HUES48 (cell line): ENCODE data around the gene DGCR8.

Experiments used
- H3K27ac ChIP-seq: one replicate; pipeline ENCODE4 v1.7.0; 2013; ENCODE audit warnings: low read depth, low read length, inconsistent platforms
- H3K27me3 ChIP-seq: 2 replicates; pipeline ENCODE4 v1.6.1; 2013; ENCODE audit warnings: mild to moderate bottlenecking, low read length; ENCODE audit not compliant: control insufficient read depth, insufficient read depth
- H3K36me3 ChIP-seq: 2 replicates; pipeline ENCODE4 v1.6.1; 2013; ENCODE audit warnings: low read length; ENCODE audit not compliant: control insufficient read depth, insufficient read depth
- H3K4me1 ChIP-seq: 2 replicates; pipeline ENCODE4 v1.6.1; 2013; ENCODE audit warnings: mild to moderate bottlenecking, low read length; ENCODE audit not compliant: control insufficient read depth, insufficient read depth
- H3K4me3 ChIP-seq: 2 replicates; pipeline ENCODE4 v1.5.1; 2013; ENCODE audit warnings: mild to moderate bottlenecking, low read depth, low read length
- H3K9ac ChIP-seq: 2 replicates; pipeline ENCODE4 v1.6.1; 2013; ENCODE audit warnings: mild to moderate bottlenecking, low read depth, low read length, moderate library complexity
- H3K9me3 ChIP-seq: 2 replicates; pipeline ENCODE4 v1.6.1; 2013; ENCODE audit warnings: low read length; ENCODE audit not compliant: control insufficient read depth, insufficient read depth

The DGCR8 gene

DNA sequence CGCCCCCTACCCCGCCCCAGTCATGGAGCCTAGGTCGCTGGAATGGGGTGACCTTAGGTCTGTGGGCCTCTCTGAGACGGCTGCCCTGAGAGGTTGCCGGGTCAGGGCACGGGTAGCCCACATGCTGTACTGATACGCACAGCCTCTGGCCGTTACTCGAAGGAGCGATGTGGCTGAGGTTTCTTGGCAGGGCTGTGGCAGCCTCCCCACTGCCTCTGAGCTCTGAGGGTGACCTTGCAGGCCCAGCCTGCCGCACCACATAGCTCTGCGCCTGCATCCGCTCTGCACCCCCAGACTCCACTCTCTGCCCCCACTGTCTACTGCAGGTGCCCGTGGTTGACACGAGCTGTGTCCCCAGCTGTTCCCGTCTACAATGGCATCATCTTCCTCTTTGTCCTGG lies 58.8 kb downstream of the DGCR8 start:
- no peaks in the 10 kb centered on the region for H3K9me3 ChIP-seq
- H3K27me3 ChIP-seq: no peaks in the 10 kb centered on the region
- peaks cover 10% of the 10 kb centered on the region; the same call in 1 of the 2 replicates for H3K36me3 ChIP-seq
- H3K4me3 ChIP-seq: no peak overlapping the region
- no peaks in the 10 kb centered on the region for H3K4me1 ChIP-seq
- no peak overlapping the region for H3K9ac ChIP-seq
- H3K27ac ChIP-seq: no peak overlapping the region

DNA sequence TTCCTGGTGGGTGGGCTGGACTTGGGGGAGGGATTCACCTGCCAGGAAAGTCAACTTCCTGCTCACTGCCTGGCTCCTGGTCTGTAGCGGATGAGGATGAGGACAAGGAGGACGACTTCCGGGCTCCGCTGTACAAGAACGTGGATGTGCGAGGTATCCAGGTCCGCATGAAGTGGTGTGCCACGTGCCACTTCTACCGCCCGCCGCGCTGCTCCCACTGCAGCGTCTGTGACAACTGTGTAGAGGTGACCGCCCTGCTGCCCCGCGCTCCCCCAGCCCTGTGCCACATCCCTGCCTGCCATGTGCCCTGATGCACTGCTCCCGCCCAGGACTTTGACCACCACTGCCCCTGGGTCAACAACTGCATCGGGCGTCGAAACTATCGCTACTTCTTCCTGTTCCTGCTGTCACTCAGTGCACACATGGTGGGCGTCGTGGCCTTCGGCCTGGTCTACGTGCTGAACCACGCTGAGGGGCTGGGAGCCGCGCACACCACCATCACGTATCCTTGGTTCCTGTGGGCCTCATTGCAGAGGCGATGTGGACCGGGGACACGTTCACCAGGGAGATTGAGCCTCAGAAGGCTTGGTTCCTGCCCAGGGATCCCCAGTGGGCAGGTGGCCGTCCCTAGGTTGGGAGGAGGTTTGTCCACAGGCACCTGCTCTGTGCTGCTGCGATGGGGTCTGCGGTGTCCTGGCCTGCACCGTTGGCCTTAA lies 59.5 kb downstream of the DGCR8 start:
- Histone ChIP-seq H3K9ac (no peak overlapping the region), H3K27ac (no peak overlapping the region), H3K9me3 (no peaks in the 10 kb centered on the region), H3K4me1 (no peaks in the 10 kb centered on the region), H3K4me3 (no peak overlapping the region), H3K27me3 (no peaks in the 10 kb centered on the region), H3K36me3 (peaks cover 10% of the 10 kb centered on the region; the same call in 1 of the 2 replicates)

DNA sequence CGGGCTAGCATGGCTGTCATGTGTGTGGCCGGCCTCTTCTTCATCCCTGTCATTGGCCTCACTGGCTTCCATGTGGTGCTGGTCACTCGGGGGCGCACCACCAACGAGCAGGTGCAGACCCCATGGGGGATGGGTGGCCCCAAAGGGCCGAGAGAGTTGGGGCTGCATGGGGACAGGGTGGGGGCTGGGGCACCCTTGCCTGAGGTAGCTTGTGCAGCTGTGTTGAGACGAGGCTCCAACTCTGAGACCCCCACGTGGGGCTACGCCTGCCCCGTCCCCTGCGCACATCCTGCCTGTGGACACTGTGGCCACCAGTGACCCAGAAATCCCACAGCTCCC lies 60.0 kb downstream of the DGCR8 start:
- Histone ChIP-seq H3K4me1 (no peaks in the 10 kb centered on the region), H3K27me3 (no peaks in the 10 kb centered on the region), H3K27ac (no peak overlapping the region), H3K36me3 (peaks cover 10% of the 10 kb centered on the region; the same call in 1 of the 2 replicates), H3K9me3 (no peaks in the 10 kb centered on the region), H3K9ac (no peak overlapping the region), H3K4me3 (no peak overlapping the region)

DNA sequence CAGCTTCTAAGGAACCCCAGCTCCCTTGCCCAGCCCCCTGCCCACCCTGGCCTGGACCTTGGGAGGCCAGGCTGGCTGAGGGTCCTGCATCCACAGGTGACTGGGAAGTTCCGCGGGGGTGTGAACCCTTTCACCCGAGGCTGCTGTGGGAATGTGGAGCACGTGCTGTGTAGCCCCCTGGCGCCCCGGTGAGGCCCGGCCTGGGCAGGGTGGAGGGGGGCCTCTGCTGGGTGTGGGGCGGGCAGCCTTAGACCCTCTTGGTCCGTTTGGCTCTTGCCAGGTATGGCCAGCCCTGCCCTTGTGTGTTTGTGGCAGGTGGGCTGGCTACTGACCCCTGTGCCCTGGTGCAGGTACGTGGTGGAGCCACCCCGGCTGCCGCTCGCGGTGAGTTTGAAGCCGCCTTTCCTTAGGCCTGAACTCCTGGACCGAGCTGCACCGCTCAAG lies 60.5 kb downstream of the DGCR8 start:
- no peaks in the 10 kb centered on the region for H3K9me3 ChIP-seq
- H3K4me1 ChIP-seq: no peaks in the 10 kb centered on the region
- no peaks in the 10 kb centered on the region for H3K27me3 ChIP-seq
- H3K4me3 ChIP-seq: no peak overlapping the region
- no peak overlapping the region for H3K9ac ChIP-seq
- H3K36me3 ChIP-seq: peaks cover 10% of the 10 kb centered on the region; the same call in 1 of the 2 replicates
- no peak overlapping the region for H3K27ac ChIP-seq

DNA sequence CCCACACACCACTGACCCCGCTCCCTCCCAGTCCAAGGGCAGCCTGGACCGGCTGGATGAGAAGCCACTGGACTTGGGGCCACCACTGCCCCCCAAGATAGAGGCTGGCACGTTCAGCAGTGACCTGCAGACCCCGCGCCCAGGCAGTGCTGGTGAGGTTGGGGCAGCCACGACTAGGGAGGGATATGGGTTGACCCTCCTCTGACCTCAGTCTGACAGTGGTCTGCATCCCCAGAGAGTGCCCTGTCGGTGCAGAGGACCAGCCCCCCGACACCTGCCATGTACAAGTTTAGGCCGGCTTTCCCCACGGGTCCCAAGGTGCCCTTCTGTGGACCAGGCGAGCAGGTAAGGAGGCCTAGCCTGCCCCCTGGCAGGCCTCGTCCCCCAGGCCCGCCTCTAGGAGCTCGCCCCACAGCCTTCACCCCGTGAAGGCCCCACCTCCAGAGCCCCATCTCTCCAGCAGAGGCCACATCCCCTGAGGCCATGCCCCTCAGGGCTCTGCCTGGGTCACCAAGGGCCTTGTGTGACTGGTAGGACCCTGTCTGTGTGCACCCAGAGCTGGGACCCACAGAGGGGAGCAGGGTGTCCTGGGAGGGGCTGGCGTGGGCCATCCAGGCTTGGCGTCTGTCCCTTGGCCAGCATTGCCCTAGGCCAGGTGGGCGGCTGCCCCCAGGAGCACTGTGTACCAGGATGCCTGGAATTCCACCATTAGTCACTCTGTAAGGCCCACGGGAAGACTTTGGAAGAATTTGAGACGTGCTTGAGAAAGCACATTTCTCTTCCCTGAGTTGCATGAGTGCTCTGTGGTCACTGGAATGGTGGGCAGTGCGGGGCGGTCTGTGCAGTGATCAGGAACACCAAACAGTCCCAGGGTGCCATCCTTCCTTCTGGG lies 61.4 kb downstream of the DGCR8 start:
- H3K36me3 ChIP-seq: peaks cover 10% of the 10 kb centered on the region; the same call in 1 of the 2 replicates
- H3K9me3 ChIP-seq: no peaks in the 10 kb centered on the region
- no peak overlapping the region for H3K9ac ChIP-seq
- no peaks in the 10 kb centered on the region for H3K27me3 ChIP-seq
- no peak overlapping the region for H3K4me3 ChIP-seq
- H3K4me1 ChIP-seq: no peaks in the 10 kb centered on the region
- H3K27ac ChIP-seq: no peak overlapping the region

DNA sequence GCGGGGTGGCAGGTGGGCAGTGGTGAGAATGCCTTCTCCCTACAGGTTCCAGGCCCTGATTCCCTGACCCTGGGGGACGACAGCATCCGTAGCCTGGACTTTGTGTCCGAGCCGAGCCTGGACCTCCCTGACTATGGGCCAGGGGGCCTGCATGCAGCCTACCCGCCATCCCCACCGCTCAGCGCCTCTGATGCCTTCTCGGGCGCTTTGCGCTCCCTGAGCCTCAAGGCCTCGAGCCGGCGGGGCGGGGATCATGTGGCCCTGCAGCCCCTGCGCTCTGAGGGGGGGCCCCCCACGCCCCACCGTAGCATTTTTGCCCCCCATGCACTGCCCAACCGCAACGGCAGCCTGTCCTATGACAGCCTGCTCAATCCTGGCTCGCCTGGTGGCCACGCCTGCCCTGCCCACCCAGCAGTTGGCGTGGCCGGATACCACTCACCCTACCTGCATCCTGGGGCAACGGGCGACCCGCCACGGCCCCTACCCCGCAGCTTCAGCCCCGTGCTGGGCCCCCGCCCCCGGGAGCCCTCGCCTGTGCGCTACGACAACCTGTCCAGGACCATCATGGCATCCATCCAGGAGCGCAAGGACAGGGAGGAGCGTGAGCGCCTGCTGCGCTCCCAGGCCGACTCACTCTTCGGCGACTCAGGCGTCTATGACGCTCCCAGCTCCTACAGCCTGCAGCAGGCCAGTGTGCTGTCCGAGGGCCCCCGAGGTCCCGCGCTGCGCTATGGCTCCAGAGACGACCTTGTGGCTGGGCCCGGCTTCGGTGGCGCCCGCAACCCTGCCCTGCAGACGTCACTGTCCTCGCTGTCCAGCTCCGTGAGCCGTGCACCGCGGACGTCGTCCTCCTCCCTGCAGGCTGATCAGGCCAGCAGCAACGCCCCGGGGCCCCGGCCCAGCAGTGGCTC lies 62.9 kb downstream of the DGCR8 start:
- H3K36me3 ChIP-seq: peaks cover 10% of the 10 kb centered on the region; the same call in 1 of the 2 replicates
- no peak overlapping the region for H3K9ac ChIP-seq
- no peaks in the 10 kb centered on the region for H3K9me3 ChIP-seq
- no peak overlapping the region for H3K27ac ChIP-seq
- no peak overlapping the region for H3K4me3 ChIP-seq
- H3K4me1 ChIP-seq: no peaks in the 10 kb centered on the region
- no peaks in the 10 kb centered on the region for H3K27me3 ChIP-seq

DNA sequence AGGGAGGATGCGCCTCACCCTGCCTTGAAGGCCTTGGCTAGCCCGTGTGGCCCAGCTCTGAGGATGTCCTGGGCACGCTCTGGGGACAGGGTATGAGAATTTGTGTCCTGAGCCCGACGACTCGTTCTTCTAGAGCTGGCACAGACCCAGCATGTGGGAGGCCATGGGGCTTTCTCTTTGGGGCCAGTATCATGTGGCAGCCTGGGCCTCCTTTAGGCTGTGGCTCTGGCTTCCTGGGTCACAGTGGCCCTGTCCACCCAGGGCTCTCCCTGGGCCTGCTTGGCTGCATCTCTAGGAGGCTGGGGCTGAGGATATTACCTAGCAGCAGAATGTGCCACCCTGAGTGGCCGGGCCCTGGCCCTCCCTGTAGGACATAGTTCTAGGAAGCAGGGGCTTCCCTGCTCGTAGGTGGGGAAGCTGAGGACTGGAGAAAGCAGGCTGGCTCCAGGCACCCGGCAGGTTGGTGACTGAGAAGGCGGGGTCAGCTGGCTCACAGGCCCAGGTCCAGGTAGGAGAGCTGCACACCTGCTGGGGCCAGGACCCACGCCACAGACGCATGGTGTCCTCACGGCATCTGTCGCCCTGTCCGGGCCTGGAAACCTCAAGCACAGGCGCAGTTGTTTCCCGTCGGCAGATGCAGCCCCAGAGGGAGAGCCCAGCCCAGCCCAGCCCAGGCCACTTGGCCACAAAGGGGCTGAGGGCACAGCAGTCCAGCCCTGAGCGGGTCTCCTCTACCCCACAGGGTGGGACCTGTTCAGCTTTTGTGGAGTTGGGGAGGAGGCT lies 64.0 kb downstream of the DGCR8 start:
- no peaks in the 10 kb centered on the region for H3K4me1 ChIP-seq
- no peak overlapping the region for H3K4me3 ChIP-seq
- no peaks in the 10 kb centered on the region for H3K27me3 ChIP-seq
- no peak overlapping the region for H3K27ac ChIP-seq
- no peaks in the 10 kb centered on the region for H3K9me3 ChIP-seq
- peaks cover 10% of the 10 kb centered on the region; the same call in 1 of the 2 replicates for H3K36me3 ChIP-seq
- H3K9ac ChIP-seq: no peak overlapping the region

DNA sequence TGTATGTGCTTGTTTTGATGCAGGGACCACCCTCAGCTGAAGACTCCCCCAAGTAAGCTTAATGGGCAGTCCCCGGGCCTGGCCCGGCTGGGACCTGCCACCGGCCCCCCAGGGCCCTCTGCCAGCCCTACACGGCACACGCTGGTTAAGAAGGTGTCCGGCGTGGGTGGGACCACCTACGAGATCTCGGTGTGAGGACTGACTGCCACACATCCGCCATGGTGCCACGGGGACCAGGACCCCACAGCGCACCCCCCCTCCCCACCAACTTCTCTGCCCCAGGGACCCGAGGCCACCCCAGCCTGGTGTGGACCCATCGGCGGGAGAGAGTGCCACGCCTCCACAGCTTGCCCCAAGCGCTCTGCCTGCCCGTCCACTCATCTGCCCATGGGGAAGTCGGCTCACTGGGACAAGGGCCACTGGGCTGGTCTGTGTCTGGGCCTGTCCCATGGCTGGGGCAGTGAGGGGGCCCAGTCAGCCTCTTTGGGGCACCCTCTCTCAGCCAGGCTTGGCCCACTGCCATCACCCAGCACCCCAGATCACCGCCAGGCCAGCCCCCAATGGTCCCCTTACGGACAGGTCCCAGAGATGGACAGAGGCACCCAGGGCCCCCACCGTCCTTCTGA lies 65.3 kb downstream of the DGCR8 start:
- peaks cover 2% of the 10 kb centered on the region; the same call in 1 of the 2 replicates for H3K36me3 ChIP-seq
- no peaks in the 10 kb centered on the region for H3K9me3 ChIP-seq
- no peak overlapping the region for H3K27ac ChIP-seq
- H3K9ac ChIP-seq: no peak overlapping the region
- H3K4me1 ChIP-seq: no peaks in the 10 kb centered on the region
- H3K4me3 ChIP-seq: no peak overlapping the region
- H3K27me3 ChIP-seq: no peaks in the 10 kb centered on the region

DNA sequence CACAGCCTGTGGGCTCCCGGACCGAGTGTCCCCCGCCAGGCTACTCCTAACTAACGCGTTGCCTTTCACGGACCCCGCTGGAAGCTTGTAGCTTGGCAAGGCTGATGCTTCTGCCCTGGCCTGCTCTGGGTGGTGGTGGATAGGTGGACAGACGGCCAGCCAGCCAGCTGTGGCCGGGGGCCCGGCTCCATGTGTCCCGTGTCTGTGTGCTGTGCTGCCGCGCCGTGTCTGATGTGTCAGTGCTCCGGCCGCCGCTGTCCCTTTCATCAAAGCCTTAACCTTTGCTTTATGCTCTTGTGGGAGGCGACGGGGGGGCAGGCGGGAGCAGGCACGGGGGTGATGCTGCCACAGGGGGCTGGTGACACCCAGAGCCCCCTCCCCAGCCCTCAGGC lies 65.8 kb downstream of the DGCR8 start:
- Histone ChIP-seq H3K9me3 (no peaks in the 10 kb centered on the region), H3K36me3 (peaks cover 2% of the 10 kb centered on the region; the same call in 1 of the 2 replicates), H3K27ac (no peak overlapping the region), H3K27me3 (no peaks in the 10 kb centered on the region), H3K4me1 (no peaks in the 10 kb centered on the region), H3K9ac (no peak overlapping the region), H3K4me3 (no peak overlapping the region)

DNA sequence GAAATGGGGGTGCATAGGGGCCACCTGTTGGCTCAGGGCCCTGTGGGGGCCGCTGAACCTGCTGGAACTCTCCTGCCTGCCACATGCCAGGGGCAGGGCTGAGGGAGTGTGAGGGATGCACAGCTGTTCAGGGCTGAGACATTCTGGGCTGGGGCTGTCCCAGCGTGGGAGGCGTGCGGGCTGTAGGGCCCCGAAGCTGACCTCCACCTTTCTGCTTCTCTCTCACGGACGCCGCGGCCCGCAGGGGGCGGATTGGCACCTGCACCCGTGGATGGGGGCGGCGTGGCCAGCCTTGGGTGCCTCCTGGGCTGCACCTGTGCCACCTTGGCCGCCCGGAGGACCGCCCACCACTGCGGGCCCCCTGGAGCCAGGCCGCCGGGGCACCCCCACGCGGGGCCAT lies 66.7 kb downstream of the DGCR8 start:
- H3K4me1 ChIP-seq: no peaks in the 10 kb centered on the region
- H3K4me3 ChIP-seq: no peak overlapping the region
- no peaks in the 10 kb centered on the region for H3K27me3 ChIP-seq
- H3K36me3 ChIP-seq: 0 out of 2 replicates have a peak, but pooled peaks cover 2% of the 10 kb centered on the region
- no peak overlapping the region for H3K9ac ChIP-seq
- H3K27ac ChIP-seq: no peak overlapping the region
- H3K9me3 ChIP-seq: no peaks in the 10 kb centered on the region
